GM08714 (cell line): Measurements from ENCODE around the gene TPSB2.

Experiments
- H3K4me3 ChIP-seq: fragments of 200-500 bp; sonication (Bioruptor generic); 2 replicates; pipeline ENCODE4 v1.5.1; 2014; ENCODE audit warnings: mild to moderate bottlenecking, low read length, inconsistent platforms
- ZNF274 ChIP-seq: IDR thresholded peaks from 2 replicates; pipeline ENCODE4 v1.6.1; 2012; ENCODE audit warnings: mild to moderate bottlenecking, low read depth, low read length

TPSB2 gene

GRCh38 chr16:1225051-1225451 lies 4.9 kb downstream of the TPSB2 start, which contains the start of gene TPSG1:
Gene TPSG1 (minus strand): TSS chr16:1225268. CDS start chr16:1225252, 16 bp downstream.
- no peak for TF ChIP-seq ZNF274
- H3K4me3 ChIP-seq = no peak within 1 kb of the TSS

GRCh38 chr16:1224558-1224957 lies 5.4 kb downstream of the TPSB2 start:
- H3K4me3 ChIP-seq = no peak overlapping the region
- TF ChIP-seq ZNF274 = no peak

GRCh38 chr16:1223355-1224214 lies 6.4 kb downstream of the TPSB2 start:
- H3K4me3 ChIP-seq = no peak overlapping the region
- no peak for TF ChIP-seq ZNF274

DNA sequence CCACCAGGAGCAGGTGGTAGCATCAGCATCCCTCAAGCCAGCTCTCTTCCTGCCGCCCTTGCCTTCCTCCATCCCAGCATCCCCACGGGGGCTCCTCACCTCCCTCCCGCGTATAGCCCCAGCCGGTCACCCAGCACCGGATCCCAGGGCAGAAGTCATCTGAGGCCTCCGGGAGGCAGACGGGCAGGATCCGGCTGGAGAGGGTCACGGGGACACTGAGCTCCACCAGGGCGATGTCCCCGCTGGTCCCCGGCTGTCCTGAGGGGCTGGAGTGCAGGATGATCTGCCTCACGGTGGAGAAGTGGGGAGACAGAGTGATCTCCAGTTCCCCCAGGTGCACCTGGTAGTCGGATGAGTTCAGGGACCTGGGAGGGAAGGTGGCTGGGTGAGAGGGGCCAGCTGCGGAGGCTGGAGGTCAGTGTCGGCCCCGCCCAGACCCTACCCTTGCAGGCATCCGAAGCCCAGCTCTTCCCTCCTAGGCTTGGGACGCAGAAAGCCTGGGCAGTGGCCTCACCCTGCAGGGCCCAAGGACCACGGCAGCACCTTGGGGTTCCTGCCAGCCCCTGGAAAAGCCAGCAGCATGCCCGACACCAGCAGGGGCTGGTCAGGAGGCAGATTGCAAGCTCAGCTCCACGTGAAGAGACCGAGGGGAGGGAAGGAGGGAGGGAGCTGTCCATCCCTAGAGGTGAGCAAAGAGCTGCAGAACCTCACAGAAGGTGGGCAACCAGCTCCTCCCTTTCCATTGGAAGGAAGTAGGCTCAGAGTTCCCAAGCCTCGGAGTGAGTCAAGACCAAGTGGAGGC lies 7.2 kb downstream of the TPSB2 start:
- H3K4me3 ChIP-seq = no peak overlapping the region
- no peak for TF ChIP-seq ZNF274

GRCh38 chr16:1221628-1222552 lies 8.1 kb downstream of the TPSB2 start:
- no peak for TF ChIP-seq ZNF274
- no peak overlapping the region for H3K4me3 ChIP-seq

DNA sequence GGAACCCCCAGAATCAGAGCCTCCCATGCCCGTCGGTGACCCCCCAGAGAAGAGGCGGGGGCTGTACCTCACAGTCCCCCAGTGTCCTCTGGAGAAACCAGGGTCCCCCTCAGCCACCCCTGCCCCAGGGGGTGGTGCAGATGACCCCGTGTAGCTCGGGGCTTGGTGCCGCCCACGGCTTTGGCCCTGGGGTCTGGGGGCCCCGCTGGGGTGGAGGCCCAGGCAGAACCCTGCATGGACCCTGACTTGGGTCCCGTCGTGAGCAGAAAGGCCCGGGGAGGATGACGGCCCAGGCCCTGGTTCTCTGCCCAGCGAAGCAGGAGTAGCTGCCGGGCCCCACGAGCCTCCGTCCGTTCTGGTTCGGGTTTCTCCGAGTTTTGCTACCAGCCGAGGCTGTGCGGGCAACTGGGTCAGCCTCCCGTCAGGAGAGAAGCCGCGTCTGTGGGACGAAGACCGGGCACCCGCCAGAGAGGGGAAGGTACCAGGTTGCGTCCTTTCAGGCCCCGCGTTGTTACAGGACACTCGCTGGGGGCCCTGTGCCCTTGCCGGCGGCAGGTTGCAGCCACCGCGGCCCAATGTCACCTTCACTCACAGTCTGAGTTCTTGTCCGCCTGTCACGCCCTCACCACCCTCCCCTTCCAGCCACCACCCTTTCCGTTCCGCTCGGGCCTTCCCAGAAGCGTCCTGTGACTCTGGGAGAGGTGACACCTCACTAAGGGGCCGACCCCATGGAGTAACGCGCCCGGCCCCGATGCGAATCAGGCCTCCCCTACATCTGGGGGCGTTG lies 8.9 kb downstream of the TPSB2 start:
- H3K4me3 ChIP-seq = no peak overlapping the region
- no peak for TF ChIP-seq ZNF274

DNA sequence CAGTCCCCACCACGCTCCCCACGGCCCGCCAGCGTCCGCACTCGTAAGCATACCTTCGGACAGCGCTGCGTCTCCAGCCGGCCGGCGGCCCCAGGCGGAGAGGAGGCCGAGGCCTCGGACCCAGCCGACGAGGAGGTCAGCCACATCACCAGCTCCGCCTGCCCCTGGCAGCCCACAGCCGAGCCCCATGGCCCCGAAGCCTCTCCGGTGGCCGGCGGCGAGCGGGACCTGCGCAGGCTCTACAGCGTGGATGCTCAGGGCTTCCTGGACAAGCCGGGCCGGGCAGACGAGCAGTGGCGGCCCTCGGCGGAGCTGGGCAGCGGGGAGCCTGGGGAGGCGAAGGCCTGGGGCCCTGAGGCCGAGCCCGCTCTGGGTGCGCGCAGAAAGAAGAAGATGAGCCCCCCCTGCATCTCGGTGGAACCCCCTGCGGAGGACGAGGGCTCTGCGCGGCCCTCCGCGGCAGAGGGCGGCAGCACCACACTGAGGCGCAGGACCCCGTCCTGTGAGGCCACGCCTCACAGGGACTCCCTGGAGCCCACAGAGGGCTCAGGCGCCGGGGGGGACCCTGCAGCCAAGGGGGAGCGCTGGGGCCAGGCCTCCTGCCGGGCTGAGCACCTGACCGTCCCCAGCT lies 9.8 kb downstream of the TPSB2 start:
- no peak for TF ChIP-seq ZNF274
- H3K4me3 ChIP-seq = no peak overlapping the region

GRCh38 chr16:1218930-1219611 lies 10.9 kb downstream of the TPSB2 start:
- no peak overlapping the region for H3K4me3 ChIP-seq
- no peak for TF ChIP-seq ZNF274

DNA sequence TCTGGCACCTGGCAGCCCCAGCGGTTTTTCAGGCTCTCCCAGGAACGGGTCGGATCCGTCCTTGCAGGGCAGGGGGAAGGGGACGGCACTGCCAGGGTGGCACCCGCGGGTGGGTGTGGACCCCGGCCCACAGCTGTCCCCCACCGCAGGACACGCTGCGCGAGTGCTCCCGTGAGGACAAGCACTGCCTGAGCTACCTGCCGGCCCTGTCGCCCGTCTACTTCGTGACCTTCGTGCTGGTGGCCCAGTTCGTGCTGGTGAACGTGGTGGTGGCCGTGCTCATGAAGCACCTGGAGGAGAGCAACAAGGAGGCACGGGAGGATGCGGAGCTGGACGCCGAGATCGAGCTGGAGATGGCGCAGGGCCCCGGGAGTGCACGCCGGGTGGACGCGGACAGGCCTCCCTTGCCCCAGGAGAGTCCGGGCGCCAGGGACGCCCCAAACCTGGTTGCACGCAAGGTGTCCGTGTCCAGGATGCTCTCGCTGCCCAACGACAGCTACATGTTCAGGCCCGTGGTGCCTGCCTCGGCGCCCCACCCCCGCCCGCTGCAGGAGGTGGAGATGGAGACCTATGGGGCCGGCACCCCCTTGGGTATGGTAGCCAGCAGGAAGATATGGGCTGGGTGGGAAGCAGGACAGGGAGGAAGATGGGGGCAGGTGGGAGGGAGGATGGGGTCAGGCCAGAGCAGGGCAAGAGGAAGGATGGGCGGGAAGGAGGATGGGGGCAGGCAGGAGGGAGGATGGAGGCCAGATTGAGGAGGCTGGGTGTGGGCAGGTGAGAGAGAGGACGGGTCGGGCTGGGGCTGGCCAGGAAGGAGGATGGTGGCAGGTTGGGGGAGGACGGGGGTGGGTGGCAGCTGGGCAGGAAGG lies 11.7 kb downstream of the TPSB2 start:
- H3K4me3 ChIP-seq = no peak overlapping the region
- TF ChIP-seq ZNF274 = no peak

- H3K4me3 ChIP-seq = no peak overlapping the region
- TF ChIP-seq ZNF274 = no peak
Measured at GRCh38 chr16:1217526-1217925, 12.5 kb downstream of the TPSB2 start.

DNA sequence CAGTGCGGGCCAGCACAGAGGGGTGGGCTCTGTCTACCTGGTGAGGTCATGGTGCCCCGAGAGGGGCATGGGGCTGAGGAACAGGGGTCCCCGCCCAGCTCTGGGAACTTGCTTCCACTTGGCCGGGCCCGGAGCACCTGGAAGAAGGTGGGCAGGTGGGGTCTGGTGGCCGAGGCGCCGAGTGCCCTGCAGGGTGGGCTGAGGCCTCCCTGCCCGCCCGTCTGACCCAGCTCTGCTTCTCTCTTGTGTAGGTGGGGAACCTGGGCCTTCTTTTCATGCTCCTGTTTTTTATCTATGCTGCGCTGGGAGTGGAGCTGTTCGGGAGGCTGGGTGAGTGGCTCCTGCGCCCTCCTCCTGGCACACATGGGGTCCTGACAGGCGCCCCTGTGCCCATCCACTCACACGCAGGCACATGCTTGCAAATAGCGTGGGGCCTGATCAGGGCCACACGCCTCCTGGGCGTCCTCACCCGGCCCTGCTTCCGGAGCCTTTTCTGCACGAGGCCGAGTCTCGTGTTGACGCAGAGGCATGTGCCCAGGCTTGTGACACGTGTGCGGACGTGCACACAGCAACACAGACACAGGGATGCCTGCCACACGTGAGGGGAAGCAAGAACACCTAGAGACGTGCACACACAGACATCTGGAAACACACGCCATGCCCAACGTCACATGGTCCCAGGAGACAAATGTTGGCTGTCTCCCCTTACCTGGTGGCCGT lies 13.1 kb downstream of the TPSB2 start:
- H3K4me3 ChIP-seq = no peak overlapping the region
- no peak for TF ChIP-seq ZNF274
